Measurements from ENCODE around the gene ZNF562.
"Not testable (repeated sequence)": the region's sequence is repeated elsewhere in the genome, so short reads cannot be mapped to it uniquely, and the experiment has no call there.

Gene ZNF562

GRCh38 chr19:9674663-9675357, at the start of gene ZNF562:
TSS of gene ZNF562 (minus strand) at chr19:9675100. CDS start at chr19:9660744, 14,356 bp downstream.
- DNase-seq: peak; percentile 69

GRCh38 chr19:9724157-9724556, 49.3 kb upstream of the ZNF562 start:
- no peak for DNase-seq

- DNase-seq: no peak
Measured at GRCh38 chr19:9721861-9722260, 47.0 kb upstream of the ZNF562 start.

GRCh38 chr19:9720541-9720940, 45.6 kb upstream of the ZNF562 start:
- no peak for DNase-seq

- no peak for DNase-seq
Measured at GRCh38 chr19:9711815-9712214, 36.9 kb upstream of the ZNF562 start.

GRCh38 chr19:9709305-9709704, 34.4 kb upstream of the ZNF562 start:
- DNase-seq: no peak

GRCh38 chr19:9705836-9706235, 30.9 kb upstream of the ZNF562 start:
- DNase-seq: no peak

GRCh38 chr19:9702186-9702585, 27.3 kb upstream of the ZNF562 start:
- DNase-seq: no peak

- no peak for DNase-seq
Measured at GRCh38 chr19:9700229-9700981, 25.5 kb upstream of the ZNF562 start.

GRCh38 chr19:9690301-9690700, 15.4 kb upstream of the ZNF562 start:
- DNase-seq: not testable (repeated sequence)

- not testable (repeated sequence) for DNase-seq
Measured at GRCh38 chr19:9679996-9680395, 5.1 kb upstream of the ZNF562 start.

GRCh38 chr19:9675358-9675901, 530 bp upstream of the ZNF562 start:
- not testable (repeated sequence) for DNase-seq

- DNase-seq: no peak
Measured at GRCh38 chr19:9673912-9674662, 813 bp downstream of the ZNF562 start.

GRCh38 chr19:9672893-9673292, 2.0 kb downstream of the ZNF562 start:
- DNase-seq: no peak

GRCh38 chr19:9671655-9672054, 3.2 kb downstream of the ZNF562 start:
- DNase-seq: no peak

GRCh38 chr19:9668544-9668943, 6.4 kb downstream of the ZNF562 start:
- no peak for DNase-seq

GRCh38 chr19:9667898-9668297, 7.0 kb downstream of the ZNF562 start:
- no peak for DNase-seq

- no peak for DNase-seq
Measured at GRCh38 chr19:9658769-9659168, 16.1 kb downstream of the ZNF562 start.

GRCh38 chr19:9653066-9653555, 21.8 kb downstream of the ZNF562 start:
- not testable (repeated sequence) for DNase-seq

GRCh38 chr19:9651464-9651863, 23.4 kb downstream of the ZNF562 start:
- not testable (repeated sequence) for DNase-seq

GRCh38 chr19:9650345-9650744, 24.6 kb downstream of the ZNF562 start:
- DNase-seq: no peak

GRCh38 chr19:9645472-9645871, 29.4 kb downstream of the ZNF562 start:
- no peak for DNase-seq

GRCh38 chr19:9644472-9644871, 30.4 kb downstream of the ZNF562 start:
- no peak for DNase-seq
